ENCODE data around the gene DCTN5.
A peak's percentile ranks its signal among the peaks of the same experiment; 100 is the strongest.

Gene DCTN5

DNA sequence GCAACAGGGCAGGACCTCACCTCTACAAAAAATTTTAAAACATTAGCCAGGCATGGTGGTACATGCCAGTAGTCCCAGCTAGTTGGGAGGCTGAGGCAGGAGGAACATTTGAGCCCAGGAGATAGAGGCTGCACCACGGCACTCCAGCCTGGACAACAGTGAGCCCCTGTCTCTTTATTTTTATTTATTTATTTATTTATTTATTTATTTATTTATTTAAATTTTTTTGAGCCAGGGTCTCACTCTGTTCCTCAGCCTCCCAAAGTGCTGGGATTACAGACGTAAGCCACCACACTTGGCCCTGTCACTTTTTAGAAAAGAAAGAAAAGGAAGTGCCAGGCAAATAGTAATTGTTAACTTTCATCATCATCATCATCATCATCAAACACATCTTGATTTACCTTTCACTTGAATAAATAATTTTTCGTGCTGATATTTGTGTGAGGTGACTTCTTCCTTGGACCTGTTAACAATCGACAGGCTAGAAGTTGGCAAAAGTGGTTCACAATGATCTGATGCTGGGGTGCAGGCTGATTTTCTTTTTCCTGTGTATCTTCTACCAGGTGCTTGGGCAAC lies 6.7 kb upstream of the DCTN5 start:
- Histone ChIP-seq H2AFZ (ENCODE audit: low read depth) (no peak overlapping the region), H4K20me1 (ENCODE audit: insufficient read depth) (no peaks in the 10 kb centered on the region), H3K4me3 (IDR thresholded peaks at IDR 0.05; ENCODE audit: insufficient read depth, low read depth, low read length) (no peak overlapping the region), H3K36me3 (ENCODE audit: insufficient read depth) (no peaks in the 10 kb centered on the region; the same call in 1 of the 2 replicates), H3K27me3 (ENCODE audit: insufficient read depth, low read depth) (no peaks in the 10 kb centered on the region), H3K27ac (no peak overlapping the region), H3K4me1 (ENCODE audit: low read depth, poor library complexity, severe bottlenecking) (no peaks in the 10 kb centered on the region), H3K79me2 (ENCODE audit: insufficient read depth, low read depth) (peaks cover 2% of the 10 kb centered on the region), H3K4me2 (no peak overlapping the region), H3K9ac (no peak overlapping the region)
- TF ChIP-seq CTCF (conservative IDR thresholded peaks at IDR 0.05; ENCODE audit: low read depth, low read length): no peak

DNA sequence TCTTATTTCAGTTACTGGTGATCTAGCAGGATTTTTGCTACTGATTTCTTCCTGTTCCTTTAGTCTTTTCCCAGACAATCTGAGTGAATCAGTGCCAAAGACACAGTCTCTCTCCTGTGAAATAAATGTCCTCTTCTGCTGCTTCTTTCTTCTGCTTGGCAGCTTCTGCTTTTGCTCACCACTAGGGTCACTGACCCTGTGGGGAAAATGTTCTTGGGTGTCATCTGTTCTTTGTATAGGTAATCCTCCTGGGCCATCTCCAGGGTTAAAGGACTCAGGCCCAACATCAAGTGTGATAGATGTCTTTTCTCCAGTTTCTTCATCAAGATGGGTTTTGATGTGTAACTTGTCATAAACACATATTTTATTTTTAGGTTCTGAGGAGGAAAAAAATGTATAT lies 5.3 kb upstream of the DCTN5 start:
- no peak overlapping the region for H3K4me2 ChIP-seq
- no peaks in the 10 kb centered on the region for H4K20me1 ChIP-seq (ENCODE audit: insufficient read depth)
- H3K36me3 ChIP-seq (ENCODE audit: insufficient read depth): no peaks in the 10 kb centered on the region; the same call in 1 of the 2 replicates
- no peak overlapping the region for H3K9ac ChIP-seq
- H3K4me3 ChIP-seq (IDR thresholded peaks at IDR 0.05; ENCODE audit: insufficient read depth, low read depth, low read length): no peak overlapping the region
- no peak overlapping the region for H3K27ac ChIP-seq
- TF ChIP-seq CTCF (conservative IDR thresholded peaks at IDR 0.05; ENCODE audit: low read depth, low read length): no peak
- peaks cover 16% of the 10 kb centered on the region for H3K79me2 ChIP-seq (ENCODE audit: insufficient read depth, low read depth)
- peaks cover 7% of the 10 kb centered on the region for H3K4me1 ChIP-seq (ENCODE audit: low read depth, poor library complexity, severe bottlenecking)
- H3K27me3 ChIP-seq (ENCODE audit: insufficient read depth, low read depth): no peaks in the 10 kb centered on the region
- H2AFZ ChIP-seq (ENCODE audit: low read depth): no peak overlapping the region

GRCh38 chr16:23640615-23640930 lies 693 bp upstream of the DCTN5 start:
- Histone ChIP-seq H3K4me2 (peak overlapping the region; percentile 97), H3K27me3 (ENCODE audit: insufficient read depth, low read depth) (no peaks in the 10 kb centered on the region), H3K27ac (peak overlapping the region; percentile 38), H3K79me2 (ENCODE audit: insufficient read depth, low read depth) (peaks cover 39% of the 10 kb centered on the region), H3K4me3 (IDR thresholded peaks at IDR 0.05; ENCODE audit: insufficient read depth, low read depth, low read length) (no peak overlapping the region), H2AFZ (ENCODE audit: low read depth) (peak overlapping the region; percentile 87), H3K9ac (peak overlapping the region; percentile 80), H3K4me1 (ENCODE audit: low read depth, poor library complexity, severe bottlenecking) (peaks cover 19% of the 10 kb centered on the region), H4K20me1 (ENCODE audit: insufficient read depth) (no peaks in the 10 kb centered on the region), H3K36me3 (ENCODE audit: insufficient read depth) (peaks cover 6% of the 10 kb centered on the region; the same call in 1 of the 2 replicates)
- TF ChIP-seq CTCF (conservative IDR thresholded peaks at IDR 0.05; ENCODE audit: low read depth, low read length): no peak

DNA sequence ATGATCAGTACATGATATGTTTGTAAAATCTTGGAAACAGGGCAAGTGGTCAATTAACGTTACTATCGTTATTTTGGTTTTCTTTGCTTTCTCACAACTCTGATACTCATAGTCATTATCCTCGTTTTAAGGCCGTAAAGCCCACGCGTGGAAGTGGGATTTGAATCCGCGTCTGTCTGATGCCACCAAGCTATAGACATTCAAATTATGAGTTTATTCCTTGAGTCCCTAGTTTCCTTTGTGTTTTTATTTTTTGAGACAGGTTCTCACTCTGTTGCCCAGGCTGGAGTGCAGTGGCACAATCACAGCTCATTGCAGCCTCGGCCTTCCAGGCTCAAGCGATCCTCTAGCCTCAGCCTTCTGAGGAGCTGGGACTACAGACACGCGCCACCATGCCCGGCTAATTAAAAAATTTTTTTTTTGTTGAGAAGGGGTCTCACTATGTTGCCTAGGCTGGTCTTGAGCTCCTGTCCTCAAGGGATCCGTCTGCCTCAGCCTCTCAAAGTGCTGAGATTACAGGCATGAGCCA lies 1.0 kb downstream of the DCTN5 start:
- Histone ChIP-seq H3K36me3 (ENCODE audit: insufficient read depth) (peaks cover 6% of the 10 kb centered on the region; the same call in 1 of the 2 replicates), H4K20me1 (ENCODE audit: insufficient read depth) (no peaks in the 10 kb centered on the region), H2AFZ (ENCODE audit: low read depth) (no peak overlapping the region), H3K9ac (no peak overlapping the region), H3K27ac (no peak overlapping the region), H3K4me2 (peak overlapping the region; percentile 97; the same call in 1 of the 2 replicates), H3K27me3 (ENCODE audit: insufficient read depth, low read depth) (no peaks in the 10 kb centered on the region), H3K79me2 (ENCODE audit: insufficient read depth, low read depth) (peaks cover 54% of the 10 kb centered on the region), H3K4me3 (IDR thresholded peaks at IDR 0.05; ENCODE audit: insufficient read depth, low read depth, low read length) (no peak overlapping the region), H3K4me1 (ENCODE audit: low read depth, poor library complexity, severe bottlenecking) (peaks cover 19% of the 10 kb centered on the region)
- no peak for TF ChIP-seq CTCF (conservative IDR thresholded peaks at IDR 0.05; ENCODE audit: low read depth, low read length)

All from KMS-11 (cell line).